GM18505 (cell line): Measurements from ENCODE around the gene MEGF11.

Source experiments
- ATAC-seq: cut with Tn5 transposase; IDR thresholded peaks from one replicate; pipeline ENCODE4 v1.9.1; 2021; ENCODE audit not compliant: unreplicated experiment
- POLR2A ChIP-seq: IDR thresholded peaks from 4 replicates; pipeline ENCODE4 v1.6.1; 2011; ENCODE audit warnings: borderline replicate concordance; ENCODE audit not compliant: insufficient read depth, insufficient read length; ENCODE audit errors: extremely low read depth

MEGF11 gene

GRCh38 chr15:66170042-66170441, 83.5 kb downstream of the MEGF11 start:
- no peak for ATAC-seq
- no peak for TF ChIP-seq POLR2A

DNA sequence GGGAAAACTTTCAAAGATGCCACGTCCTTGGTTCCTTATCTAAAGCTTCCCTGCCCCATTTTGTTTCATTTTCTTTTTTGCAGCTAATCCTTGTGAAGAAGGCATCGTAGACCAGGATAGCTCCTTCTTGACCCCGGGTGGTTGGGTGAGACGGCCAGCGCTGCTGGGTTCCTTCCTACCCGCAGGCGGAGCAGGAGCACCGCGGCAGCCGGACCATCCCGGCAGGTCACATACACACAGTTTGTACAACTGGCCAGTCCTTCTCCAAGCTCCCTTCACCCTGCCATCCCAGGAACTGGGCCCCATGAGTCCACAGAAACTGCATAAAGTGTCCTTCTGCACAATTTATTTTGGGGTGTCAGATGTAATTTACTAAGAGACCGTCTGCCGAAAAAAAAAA, 83.9 kb downstream of the MEGF11 start:
- no peak for ATAC-seq
- TF ChIP-seq POLR2A = no peak

DNA sequence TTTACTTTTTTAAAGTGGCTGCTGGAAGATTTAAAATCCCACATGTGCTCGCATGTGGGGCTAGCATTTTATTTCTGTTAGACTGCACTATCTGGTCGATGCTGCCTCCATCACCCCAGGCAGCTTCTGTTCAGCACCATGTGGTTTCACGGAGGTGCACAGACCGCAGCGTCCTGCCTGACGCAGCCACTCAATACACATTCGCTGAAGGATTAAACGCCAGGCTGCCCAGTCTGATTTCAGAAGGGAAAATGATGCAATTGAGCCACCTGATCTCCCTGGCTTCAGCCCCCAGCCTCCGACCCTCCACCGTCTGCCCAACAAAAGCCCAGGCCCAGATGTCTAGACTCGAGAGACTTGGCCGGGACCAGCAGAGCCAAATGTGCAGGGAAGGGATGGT, 84.5 kb downstream of the MEGF11 start:
- no peak for ATAC-seq
- no peak for TF ChIP-seq POLR2A

DNA sequence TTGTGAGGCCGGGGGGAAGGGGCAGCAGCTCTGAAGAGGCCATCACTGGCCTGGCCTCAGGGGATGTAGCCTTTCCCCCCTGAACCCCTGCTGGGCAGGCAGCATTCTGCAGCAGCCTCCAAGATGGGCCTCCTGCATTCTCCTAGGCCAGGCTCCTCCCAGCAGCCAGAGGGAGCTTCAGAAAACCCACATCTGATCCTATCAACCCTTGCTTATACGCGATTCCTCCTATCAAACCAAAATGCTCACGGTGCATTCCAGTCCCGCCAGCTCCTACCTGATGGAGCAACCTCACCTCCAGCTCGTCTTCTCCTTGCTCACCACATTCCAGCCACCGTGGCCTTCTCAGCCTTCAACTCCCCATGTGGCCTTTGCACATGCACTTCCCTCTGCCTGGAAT, 85.7 kb downstream of the MEGF11 start:
- ATAC-seq = no peak
- TF ChIP-seq POLR2A = no peak

GRCh38 chr15:66165856-66166255, 87.7 kb downstream of the MEGF11 start:
- no peak for TF ChIP-seq POLR2A
- ATAC-seq = no peak

DNA sequence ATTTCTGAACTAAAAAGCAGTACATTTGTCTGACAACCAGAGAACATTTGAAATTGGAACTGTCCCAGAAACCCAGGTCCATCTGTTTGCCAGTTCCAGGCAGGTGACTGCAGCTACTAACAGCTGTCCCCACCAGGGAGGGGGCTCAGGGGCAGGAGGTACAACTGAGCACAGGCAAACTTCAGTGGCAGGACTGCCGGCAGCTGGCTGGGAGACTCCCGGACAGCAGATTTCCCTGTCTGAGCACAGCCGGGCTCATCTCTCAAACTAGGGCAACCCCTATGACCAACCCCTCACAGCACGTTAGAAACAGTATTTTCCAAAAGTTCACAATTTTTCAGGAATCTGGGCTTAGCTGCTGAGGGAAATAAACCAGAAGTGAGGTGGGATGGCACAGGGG, 88.8 kb downstream of the MEGF11 start:
- TF ChIP-seq POLR2A = no peak
- ATAC-seq = no peak

GRCh38 chr15:66163553-66163952, 90.0 kb downstream of the MEGF11 start:
- no peak for ATAC-seq
- TF ChIP-seq POLR2A = no peak

DNA sequence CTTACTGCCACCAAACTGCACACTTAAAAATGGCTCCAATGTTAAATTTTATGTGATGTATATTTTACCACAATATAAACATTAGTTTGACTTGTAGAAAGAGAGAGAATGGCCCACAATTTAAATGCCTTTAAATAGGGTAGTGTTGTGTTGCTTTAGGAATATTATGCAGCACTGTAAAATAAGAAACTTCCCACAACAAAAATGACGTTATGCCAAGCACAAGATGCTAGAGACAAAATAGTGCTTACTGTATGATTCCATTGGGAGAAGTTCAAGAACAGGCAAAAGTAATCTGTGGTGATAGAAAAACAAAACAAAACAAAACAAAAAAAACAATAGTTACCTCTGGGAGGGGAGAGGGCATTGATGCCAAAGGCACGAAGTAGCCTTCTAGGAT, 91.3 kb downstream of the MEGF11 start:
- no peak for ATAC-seq
- no peak for TF ChIP-seq POLR2A

DNA sequence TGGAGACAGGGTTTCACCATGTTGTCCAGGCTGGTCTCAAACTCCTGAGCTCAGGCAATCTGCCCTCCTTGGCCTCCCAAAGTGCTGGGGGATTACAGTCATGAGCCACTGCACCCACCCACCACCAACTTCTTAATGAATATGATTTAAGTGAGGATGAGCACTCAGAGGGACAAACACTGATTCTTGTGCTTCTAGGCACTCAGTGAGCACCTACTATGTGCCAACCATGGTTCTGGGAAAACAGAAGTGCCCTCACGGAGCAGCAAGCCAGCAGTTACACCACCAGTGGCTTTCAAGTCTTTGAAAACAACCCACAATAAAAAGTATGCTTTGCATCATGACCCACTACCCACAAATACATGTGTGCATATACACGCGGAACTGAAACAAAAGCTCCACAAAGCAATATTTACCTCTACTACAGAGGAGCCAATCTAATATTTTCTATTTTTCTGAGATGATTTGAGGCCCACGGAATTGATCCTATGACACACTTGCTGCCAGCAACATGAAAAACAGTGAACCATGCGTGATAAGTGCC, 91.9 kb downstream of the MEGF11 start:
- ATAC-seq = no peak
- TF ChIP-seq POLR2A = no peak

DNA sequence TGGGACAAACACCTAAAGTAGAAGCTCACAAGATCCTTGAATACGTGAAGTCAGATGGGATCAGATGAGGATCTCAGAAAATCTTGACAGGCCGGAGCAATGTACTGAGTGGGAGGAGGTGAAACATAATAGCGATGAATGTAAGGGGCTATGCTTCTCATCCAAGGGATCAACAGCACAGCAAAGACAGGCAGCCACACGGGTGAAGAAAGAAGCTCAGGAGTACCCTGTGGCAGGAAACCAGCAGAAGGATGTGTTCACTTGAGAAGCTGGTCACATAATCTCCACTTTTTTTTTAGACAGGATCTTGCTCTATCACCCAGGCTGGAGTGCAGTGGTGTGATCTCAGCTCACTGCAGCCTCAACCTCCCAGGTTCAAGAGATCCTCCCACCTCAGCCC, 92.4 kb downstream of the MEGF11 start:
- no peak for ATAC-seq
- no peak for TF ChIP-seq POLR2A

GRCh38 chr15:66157507-66157906, 96.0 kb downstream of the MEGF11 start:
- TF ChIP-seq POLR2A = no peak
- ATAC-seq = no peak

- no peak for TF ChIP-seq POLR2A
- no peak for ATAC-seq
These were observed 97.1 kb downstream of the MEGF11 start for GRCh38 chr15:66156310-66156975.

GRCh38 chr15:66155065-66155464, 98.5 kb downstream of the MEGF11 start:
- TF ChIP-seq POLR2A = no peak
- ATAC-seq = no peak

DNA sequence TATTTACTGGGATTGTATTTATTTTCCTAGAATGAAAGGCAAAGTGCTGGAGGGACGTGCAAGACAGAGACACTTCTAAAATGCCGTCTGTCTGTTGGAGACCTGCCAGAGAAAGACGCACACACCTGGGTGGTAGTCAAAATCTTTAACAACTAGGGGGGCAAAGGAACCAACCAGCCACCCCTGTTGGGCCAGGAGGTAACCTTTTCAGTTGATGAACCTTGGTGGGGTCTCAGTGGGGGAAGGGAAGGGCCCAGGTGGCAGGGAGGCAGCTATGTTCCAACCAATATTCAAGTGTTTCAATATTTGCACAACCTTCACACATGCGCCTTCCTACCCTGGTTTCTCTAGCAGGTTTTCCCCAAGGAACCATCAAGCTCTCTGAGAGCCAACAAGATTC, 99.0 kb downstream of the MEGF11 start:
- ATAC-seq = no peak
- TF ChIP-seq POLR2A = no peak
